NB4 (cell line): ENCODE results near the gene RFX4.

Experiments used
- DNase-seq: peaks from one replicate; pipeline ENCODE4 v3.0.0; 2010; ENCODE audit warnings: low read depth
- H3K4me3 ChIP-seq: one replicate; pipeline ENCODE4 v1.5.1; 2011; ENCODE audit warnings: mild to moderate bottlenecking, low read depth, low read length, moderate library complexity
- CTCF ChIP-seq: IDR thresholded peaks from one replicate; pipeline ENCODE4 v1.5.1; 2012; ENCODE audit warnings: low read depth, low read length
- MYC ChIP-seq: IDR thresholded peaks from 2 replicates; pipeline ENCODE4 v1.6.1; 2011; ENCODE audit warnings: low read depth, low read length
- POLR2A ChIP-seq: IDR thresholded peaks from 2 replicates; pipeline ENCODE4 v1.6.1; 2011; ENCODE audit warnings: mild to moderate bottlenecking; ENCODE audit not compliant: insufficient read length; ENCODE audit errors: extremely low read depth
- TF ChIP-seq, protein P1 (sequence below): IDR thresholded peaks from 2 replicates; pipeline ENCODE4 v1.6.1; 2011; ENCODE audit warnings: low read depth, low read length

Gene RFX4

DNA sequence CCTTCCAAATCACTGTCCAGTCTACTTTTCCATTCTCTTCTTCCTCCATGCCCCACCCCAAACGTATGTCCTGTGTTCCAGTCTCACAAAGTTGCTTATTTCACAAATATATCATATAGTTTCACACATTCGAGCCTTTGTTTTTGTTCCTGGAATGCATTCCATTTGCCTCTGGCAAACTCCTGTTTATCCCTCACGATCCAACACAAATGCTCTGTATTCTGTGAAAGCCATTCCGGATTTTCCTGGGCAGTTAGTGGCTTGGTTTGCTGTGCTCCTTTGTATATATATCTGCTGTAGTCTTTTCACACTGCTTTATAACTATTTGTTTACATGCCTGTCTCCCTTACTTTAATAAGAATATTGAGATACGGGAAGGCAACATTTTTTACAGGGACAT lies 200.7 kb downstream of the RFX4 start:
- TF ChIP-seq MYC (no peak), POLR2A (no peak), CTCF (no peak)
- TF ChIP-seq, protein P1, sequence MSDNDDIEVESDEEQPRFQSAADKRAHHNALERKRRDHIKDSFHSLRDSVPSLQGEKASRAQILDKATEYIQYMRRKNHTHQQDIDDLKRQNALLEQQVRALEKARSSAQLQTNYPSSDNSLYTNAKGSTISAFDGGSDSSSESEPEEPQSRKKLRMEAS: no peak
- H3K4me3 ChIP-seq: no peak overlapping the region
- DNase-seq: no peak

DNA sequence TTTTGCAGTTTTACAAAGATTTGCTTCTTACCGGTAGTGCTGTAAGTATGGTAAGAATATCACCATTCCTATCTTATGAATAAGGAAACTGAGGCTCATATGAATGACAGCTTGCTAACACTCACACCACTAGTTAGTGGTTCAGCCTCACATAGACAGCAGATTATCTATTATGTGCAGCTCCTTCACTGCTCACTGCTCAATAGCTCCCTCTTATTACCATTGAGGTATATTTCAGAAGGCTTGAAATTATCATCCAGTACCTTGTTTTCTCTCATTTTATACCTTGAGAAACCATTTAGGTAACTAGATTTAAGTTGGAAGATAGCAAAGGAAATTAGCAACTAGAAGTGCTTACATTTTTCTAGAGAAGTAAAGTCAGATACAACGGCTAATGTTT lies 207.2 kb downstream of the RFX4 start:
- DNase-seq: no peak
- H3K4me3 ChIP-seq: no peak overlapping the region
- TF ChIP-seq MYC: no peak
- TF ChIP-seq, protein P1: no peak
- no peak for TF ChIP-seq CTCF
- no peak for TF ChIP-seq POLR2A

DNA sequence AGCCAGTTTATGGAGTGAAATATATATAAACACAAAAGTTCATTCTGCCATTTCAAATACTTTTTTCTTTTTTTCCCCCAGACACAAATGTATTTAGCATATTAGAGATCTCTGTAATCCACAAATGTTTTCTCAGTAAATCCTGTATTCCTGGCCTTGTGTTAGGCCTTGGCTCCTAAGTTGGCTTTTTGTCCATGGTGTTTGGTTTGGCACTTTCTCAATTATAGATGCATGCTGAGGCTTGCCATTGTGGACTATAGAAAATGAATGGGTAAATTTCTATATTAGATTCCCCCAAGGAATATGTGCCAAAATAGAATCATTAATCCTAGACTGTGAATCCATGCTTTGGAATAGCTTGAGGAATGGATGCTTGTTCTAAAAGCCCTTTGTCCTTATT lies 208.7 kb downstream of the RFX4 start:
- no peak overlapping the region for H3K4me3 ChIP-seq
- DNase-seq: no peak
- TF ChIP-seq POLR2A (no peak), MYC (no peak), CTCF (no peak)
- TF ChIP-seq, protein P1: no peak

DNA sequence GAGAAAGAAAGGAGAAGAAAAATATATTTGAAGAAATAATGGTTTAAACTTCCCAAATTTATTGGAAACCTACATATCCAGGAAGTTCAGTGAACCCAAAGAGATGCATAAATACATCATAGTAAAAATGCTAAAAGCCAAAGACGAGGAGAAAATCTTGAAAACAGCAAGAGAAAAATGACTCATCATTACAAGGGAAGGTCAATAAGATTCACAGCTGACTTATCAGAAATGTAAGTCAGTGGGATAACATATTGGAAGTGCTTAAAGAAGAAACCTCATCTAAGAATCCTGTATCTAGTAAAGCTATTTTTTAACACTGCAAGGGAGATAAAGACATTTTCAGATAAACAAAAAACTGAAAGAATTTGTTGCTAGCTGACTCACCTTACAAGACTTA lies 211.6 kb downstream of the RFX4 start:
- TF ChIP-seq MYC (no peak), POLR2A (no peak), CTCF (no peak)
- TF ChIP-seq, protein P1: no peak
- no peak overlapping the region for H3K4me3 ChIP-seq
- DNase-seq: no peak

DNA sequence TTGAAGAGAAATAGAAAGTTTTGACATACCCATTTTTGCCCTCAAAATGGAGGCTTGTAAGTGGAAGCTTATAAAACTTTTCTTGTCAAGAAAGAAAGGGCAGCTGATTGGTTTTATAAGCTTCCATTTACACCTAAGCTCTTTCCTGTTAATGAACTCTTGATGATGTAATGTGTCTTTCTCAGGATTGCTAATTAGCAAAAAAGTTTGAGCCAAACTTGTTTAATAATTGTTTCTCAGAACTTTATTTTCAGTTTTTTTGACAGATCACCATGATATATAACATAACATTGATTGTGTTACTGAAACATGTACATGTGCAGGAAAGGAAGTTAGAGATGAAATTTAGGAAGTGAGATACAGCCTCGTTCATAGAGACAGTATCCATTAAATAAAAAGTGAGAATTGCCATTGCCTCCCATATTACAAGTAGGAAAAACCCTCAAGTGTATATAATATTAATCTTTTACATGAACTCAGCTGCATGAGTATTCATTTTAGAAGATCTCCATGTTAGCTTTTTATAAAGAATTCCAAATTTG lies 218.4 kb downstream of the RFX4 start:
- no peak for DNase-seq
- no peak overlapping the region for H3K4me3 ChIP-seq
- TF ChIP-seq, protein P1: no peak
- TF ChIP-seq POLR2A: no peak
- TF ChIP-seq CTCF: no peak
